NCI-H526 (cell line): Measurements from ENCODE around the gene RIOK3.
A peak's percentile ranks its signal among the peaks of the same experiment; 100 is the strongest.
"Not testable (repeated sequence)": the region's sequence is repeated elsewhere in the genome, so short reads cannot be mapped to it uniquely, and the experiment has no call there.

ENCODE experiments used
- DNase-seq, 2 experiments: peaks; one replicate each; lab custom pipeline; 2025; lab: John Stamatoyannopoulos, UW

The RIOK3 gene

DNA sequence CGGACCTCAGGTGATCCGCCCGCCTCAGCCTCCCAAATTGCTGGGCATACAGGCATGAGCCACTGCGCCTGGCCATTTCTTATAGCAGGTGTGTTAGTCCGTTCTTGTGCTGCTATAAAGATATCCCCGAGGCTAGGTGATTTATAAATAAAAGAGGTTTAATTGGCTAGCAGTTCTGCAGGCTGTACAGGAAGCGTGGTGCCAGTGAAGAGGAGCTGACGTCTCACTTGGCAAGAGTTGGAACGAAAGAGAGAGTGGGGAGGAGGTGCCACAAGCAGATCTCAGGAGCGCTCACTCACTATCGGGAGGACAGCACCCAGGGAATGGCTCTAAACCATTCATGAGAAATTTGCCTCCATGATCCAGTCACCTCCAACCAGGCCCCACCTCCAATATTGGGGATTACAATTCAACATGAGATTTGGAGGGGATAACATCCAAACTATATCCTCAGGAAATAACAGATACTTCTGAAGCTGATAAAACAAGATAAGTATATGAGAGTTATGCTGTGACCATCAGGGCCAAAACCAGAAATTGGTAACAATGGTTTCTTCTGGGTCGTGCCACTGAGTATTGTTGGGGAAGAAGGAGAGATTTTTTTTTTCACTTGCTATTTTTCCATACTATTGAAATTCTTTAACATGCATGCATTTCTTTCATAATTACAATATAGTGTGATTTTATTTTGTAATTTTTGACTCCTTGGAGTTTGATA, 42.8 kb downstream of the RIOK3 start:
- DNase-seq, result no peak

- no peak for DNase-seq
These were observed 45.0 kb downstream of the RIOK3 start for GRCh38 chr18:23498117-23498516.

DNA sequence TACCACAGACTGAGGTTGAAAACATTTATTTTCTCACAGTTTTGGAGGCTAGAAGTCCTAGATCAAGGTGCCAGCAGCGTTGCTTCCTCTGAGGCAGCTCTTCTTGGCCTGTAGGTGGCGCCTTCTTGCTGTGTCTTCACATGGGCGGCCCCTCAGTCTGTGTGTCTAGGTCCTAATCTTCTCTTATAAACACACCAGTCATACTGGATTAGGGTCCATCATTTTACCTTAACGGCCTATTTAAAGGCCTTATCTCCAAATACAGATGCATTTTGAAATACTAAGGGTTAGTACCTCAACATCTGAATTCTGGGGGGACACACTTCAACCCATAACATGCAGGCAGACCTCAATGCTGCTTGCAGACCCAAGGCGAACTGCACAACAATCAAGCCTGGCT, 45.8 kb downstream of the RIOK3 start:
- peak; percentile 12 to 71 for DNase-seq

DNA sequence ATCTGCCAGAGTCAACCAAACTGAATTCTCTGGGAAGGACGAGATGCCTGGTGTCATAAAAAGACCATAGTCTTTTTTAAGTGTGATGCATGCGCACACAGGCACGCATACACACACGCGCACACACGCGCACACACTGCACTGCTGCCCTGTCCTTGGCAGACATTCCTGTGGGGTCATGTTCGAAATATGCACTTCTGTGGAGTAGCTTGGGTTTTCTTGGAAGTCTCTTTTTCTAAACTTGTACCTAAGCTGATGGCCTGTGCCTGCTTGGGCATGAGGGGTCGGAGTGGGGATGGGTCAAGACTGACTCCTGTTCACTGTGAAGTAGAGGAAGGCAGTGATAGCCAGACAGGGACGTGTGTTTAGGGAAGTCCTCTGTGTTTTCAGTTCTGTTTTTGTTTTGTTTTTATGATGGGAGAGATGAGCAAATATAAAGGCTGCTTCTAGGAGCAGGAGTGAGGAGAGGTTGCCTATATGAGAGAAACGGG, 46.2 kb downstream of the RIOK3 start:
- no peak for DNase-seq

- DNase-seq, result no peak
These were observed 48.5 kb downstream of the RIOK3 start for GRCh38 chr18:23501626-23502025.

DNA sequence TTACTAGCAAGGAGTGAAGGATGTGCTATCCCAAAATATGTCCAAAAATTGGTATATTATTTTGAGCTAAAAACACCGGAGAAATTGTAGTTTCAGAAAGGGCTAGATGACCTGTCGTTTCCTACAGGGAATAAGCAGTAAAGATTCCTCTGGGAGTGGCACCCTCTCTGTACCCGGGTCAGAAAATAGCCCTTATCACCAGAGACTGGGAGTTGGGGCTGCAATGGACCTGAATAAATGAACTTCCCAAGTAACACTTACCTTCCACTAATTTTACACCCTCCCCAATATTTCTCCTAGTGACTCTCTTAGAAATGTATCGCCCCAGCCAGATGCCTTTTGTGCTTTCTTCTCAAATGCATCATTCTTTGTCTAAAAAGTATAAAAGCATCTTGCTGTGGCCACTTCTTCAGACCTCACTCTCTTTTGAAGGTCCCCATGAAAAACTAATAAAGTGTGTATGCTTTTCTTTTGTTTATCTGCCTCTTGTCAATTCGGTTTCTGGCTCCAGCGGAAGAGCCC, 49.5 kb downstream of the RIOK3 start:
- no peak for DNase-seq

DNA sequence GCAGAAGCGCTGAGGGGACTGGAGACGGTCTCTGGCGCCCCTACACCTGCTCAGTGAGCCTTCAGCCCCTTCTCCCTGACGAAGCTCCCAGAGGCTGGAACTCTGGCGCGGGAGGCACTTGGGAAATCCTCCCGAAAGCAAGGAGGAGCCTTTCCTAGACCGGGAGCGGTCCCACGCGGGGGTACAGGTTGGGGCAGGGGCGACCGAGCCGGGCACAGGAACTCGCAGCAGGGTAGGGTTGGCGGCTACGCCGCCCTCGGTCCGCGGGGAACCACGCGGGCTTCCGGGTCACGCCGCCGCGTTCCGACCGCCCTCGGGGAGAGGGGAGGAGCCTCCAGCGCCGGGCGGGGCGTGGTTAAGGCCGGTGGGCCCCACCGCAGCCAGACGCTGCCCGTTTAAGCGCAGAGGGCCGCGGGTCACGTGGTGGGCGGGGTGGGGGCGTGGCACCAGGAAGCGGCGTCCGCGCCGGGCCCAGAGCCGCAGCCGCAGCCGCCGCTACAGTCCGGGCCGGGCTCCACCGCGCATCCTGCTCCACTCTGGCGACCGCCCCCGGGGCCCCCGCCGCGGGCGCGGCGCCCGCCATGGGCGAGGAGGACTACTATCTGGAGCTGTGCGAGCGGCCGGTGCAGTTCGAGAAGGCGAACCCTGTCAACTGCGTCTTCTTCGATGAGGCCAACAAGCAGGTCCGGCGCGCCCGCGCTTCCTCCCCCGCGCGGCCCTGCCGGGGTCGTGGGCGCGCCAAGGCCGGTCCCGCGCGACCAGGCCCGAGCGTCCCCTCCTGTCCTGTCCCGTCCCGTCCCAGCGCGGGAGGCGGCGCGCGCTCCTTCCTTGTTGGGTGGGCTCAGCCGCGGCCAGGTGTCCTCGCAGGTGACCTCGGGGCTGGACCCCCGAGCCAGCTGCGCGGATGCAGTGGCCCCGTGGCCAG, 50.2 kb downstream of the RIOK3 start, which contains the start of gene RMC1:
Gene RMC1, plus strand, starts transcription at position 474 of the 925 bp plus-strand sequence. Its CDS starts 108 bp downstream, at position 582.
- DNase-seq, result peak; percentile 76 to 93

DNA sequence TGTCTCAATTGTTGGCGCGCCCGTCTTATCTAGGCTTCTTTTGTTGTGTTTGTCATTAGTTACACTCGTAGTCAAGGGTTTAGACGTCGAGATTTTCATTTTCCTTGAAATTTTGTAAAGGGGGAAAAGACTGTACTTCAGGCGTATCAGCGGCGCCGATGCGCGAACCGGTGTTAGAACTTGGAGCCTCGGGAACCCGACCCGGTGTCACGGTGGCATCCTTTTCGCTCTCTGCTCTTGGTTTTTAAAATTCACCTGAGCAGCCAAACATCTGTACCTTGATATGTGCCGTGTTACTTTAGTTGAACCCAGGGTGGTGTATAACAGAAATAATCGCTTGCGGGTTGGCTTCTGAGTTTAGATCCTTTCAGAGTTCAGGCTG, 50.9 kb downstream of the RIOK3 start:
- DNase-seq, result peak in 1 of 2 experiments; percentile 27

- DNase-seq, result no peak
These were observed 51.6 kb downstream of the RIOK3 start for GRCh38 chr18:23504720-23505119.

GRCh38 chr18:23506393-23506792, 53.3 kb downstream of the RIOK3 start:
- DNase-seq, result no peak

DNA sequence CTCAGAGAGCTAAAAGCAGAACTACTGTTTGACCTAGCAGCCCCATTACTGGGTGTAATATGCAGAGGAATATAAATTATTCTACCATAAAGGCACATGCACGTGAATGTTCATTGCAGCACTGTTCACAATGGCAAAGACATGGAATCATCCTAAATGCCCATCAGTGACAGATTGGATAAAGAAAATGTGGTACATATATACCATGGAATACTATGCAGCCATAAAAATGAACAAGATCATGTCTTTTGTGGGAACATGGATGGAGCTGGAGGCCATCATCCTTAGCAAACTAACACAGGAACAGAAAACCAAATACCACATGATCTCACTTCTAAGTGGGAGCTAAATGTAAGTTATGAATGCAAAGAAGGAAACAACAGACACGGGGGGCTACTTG, 57.8 kb downstream of the RIOK3 start:
- DNase-seq, result not testable (repeated sequence)

DNA sequence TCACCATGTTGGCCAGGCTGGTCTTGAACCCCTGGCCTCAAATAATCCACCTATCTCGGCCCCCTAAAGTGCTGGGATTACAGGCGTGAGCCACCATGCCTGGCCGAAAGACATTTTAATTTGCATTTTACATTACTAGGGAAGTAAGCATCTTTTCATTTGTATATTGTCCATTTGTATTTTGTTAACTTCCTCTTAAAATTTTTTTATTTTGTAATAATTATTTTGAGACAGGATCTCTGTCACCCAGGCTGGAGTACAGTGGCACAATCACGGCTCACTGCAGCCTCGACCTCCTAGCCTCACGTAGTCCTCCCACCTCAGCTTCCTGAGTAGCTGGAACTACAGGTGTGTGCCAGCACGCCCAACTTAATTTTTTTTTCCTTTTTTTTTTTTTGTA, 59.1 kb downstream of the RIOK3 start:
- not testable (repeated sequence) for DNase-seq

GRCh38 chr18:23512641-23513040, 59.6 kb downstream of the RIOK3 start:
- no peak for DNase-seq

DNA sequence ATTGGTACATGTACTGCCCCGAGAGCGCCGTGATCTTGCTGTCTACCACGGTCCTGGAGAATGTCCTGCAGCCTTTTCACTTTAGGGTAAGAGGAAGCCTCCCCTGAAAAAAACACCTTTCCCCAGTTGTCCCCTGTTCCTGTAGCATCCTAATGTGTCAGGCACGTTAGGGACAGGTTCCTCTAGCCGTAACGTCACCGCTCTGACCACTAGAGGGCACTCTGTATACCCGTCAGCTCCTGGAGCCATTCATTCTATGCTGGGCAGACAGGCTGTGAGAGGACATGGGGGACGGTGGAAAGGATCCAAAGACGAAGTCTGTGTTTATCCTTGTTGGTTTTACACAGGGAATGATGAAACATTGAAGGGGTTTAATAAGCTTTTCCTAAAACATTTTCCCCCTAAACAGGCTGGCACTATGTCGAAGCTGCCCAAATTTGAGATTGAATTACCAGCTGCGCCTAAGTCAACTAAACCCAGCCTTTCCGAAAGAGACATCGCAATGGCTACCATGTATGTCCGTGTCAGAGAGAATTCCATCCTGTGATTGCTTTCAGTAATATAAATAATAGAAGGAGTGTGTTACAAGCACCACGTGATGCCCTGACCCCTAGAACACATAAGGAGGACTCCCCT, 62.9 kb downstream of the RIOK3 start:
- peak; percentile 49 to 79 for DNase-seq

GRCh38 chr18:23519734-23520133, 66.6 kb downstream of the RIOK3 start:
- DNase-seq, result no peak

DNA sequence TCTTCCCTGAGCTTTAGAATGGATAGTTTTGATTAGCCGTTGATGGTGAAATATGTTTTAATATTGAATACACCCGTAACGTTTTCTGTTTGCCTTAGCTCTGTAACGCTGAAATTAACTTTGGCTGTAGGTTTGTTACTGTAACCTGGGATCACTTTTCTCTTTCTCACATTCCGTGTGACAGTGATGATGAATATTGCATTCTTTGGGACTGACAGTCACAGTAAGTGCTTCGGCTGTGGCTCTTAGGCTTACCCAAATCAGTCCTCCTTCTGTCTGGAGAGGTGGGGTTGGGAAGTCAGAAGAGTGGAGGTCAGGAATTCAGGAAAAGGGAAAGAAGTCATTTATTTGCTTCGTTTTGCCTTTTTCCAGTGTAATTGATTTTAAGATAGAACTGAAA, 68.2 kb downstream of the RIOK3 start:
- DNase-seq, result no peak

- DNase-seq, result no peak
These were observed 68.8 kb downstream of the RIOK3 start for GRCh38 chr18:23521907-23522306.

DNA sequence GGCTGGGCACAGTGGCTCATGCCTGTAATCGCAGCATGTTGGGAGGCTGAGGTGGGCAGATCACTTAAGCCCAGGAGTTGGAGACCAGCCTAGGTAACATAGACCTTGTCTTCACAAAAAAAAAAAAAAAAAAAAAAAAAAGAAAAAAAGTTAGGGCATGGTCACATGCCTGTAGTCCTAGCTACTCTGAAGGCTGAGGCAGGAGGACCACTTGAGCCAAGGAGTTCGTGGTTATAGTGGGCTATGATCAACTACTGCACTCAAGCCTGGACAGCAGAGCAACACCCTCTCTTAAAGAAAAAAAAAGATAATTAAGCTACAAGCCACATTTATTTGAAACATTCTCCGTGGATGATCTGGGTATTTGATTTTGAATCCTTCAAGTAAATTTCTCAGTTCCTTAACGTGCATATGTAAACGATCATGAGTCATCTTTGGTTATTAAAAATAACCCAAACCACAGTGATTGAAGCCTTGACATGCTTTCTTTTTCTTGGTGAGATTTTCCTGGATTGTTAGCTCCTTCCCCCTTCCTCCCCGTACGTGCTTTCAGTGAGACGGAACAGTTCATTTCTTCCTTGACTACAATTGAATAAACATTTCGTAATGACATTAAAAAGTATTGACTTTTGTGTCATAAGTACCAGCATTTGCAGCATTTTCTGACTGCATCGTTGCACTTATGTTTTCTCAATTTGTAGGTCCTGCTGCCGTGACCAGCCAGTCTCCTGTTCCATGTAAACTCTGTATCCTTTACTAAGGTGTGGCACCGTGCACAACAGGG, 70.5 kb downstream of the RIOK3 start:
- DNase-seq, result no peak

DNA sequence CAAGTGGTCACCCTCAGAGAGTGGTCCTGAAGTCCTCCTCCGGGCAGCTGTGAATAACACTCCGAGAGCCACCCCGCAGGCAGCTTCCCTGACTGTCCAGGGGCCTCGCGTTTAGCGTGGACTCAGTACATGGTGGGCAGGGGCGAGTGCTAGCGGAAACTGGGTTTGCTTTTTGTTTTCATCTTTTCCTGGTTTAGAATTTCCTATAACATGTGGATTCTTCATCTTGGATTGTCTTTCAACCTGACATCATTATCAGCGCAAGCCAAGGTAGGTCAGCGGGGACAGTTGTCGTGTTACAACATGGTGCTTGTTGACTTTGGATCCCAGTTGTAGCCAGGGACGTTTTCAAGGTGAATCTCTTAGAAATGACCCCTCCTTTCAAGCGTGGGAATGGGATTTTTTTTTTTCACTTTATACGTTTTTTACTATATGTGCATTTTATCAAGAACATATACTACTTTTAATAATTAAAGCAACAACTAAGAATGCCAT, 71.2 kb downstream of the RIOK3 start:
- DNase-seq, result no peak

DNA sequence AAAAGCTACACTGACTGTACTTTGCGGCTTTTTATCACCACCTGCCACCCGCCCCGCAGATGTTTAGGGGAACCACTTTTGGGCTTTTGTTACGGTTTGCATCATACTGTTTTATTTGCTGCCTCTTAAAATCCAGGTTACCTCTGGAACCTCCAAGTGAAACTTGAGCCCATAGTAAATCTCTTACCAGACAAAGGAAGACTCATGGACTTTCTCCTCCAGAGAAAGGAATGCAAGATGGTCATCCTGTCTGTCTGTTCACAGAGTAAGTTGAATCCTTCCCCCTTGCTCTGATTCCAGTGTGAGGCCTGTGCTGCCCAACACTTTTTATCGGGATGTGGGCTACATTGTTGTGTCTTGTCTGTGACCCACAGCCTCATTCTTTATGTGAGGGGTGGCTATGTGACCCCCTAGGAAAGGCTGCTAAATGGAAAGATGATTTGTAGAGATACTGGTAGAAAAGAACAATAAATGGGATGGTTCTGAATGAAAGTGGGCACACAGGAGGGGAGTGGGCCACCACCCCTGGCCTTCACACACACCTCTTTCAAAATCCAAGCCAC, 73.5 kb downstream of the RIOK3 start:
- DNase-seq, result no peak
